ENCODE results near the gene OR6Y1.

Gene OR6Y1

DNA sequence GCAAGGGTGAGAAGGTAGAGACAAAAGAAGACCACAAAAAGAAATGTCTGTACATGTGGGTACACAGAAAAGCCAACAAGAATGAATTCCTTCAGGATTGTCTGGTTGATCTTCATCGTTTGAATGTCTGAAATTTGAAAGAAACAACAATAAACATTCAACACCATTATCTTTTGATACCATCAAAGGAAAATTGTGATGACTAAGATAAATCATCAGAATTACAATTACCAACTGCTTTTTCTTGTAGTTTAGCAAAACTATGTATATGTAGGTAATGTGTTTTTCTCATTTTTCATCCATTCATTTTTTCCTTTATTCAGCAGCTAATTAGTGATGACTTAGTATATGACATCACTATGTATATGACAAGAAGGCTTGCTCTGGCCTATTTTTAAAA, 25.5 kb upstream of the OR6Y1 start, which contains the start of gene OR10X1:
OR10X1 (minus strand) TSS at position 167 of the 400 bp plus-strand sequence; CDS start at position 167, 0 bp downstream.
- no peaks in the 10 kb centered on the region for H3K79me1 ChIP-seq (ENCODE audit: low read depth, low read length)
- H2BK15ac ChIP-seq (ENCODE audit: low read length) = no peak within 1 kb of the TSS
- no peak within 1 kb of the TSS for H3K4me2 ChIP-seq (ENCODE audit: insufficient read depth, low read length, poor library complexity, severe bottlenecking)
- no peak within 1 kb of the TSS for H3K4me3 ChIP-seq (ENCODE audit: low read length in 2 of 2)
- H2BK5ac ChIP-seq (ENCODE audit: low read length) = no peak within 1 kb of the TSS
- H3K14ac ChIP-seq (ENCODE audit: low read length) = no peak within 1 kb of the TSS
- no peak within 1 kb of the TSS for H3K23ac ChIP-seq (ENCODE audit: low read depth, low read length, poor library complexity)
- H4K8ac ChIP-seq (ENCODE audit: low read depth, low read length) = no peak within 1 kb of the TSS
- H2AFZ ChIP-seq (ENCODE audit: low read length) = no peak within 1 kb of the TSS
- H2BK12ac ChIP-seq (ENCODE audit: low read length) = no peak within 1 kb of the TSS
- no peaks in the 10 kb centered on the region for H3K27me3 ChIP-seq (ENCODE audit: control insufficient read depth in 3 of 3, insufficient read depth in 3 of 3, low read depth in 1 of 3, low read length in 3 of 3)
- no peak within 1 kb of the TSS for H2AK5ac ChIP-seq (ENCODE audit: low read depth, low read length)
- no peak within 1 kb of the TSS for H3K9ac ChIP-seq (ENCODE audit: low read depth, low read length, poor library complexity)
- H3K4ac ChIP-seq (ENCODE audit: low read length) = no peak within 1 kb of the TSS
- no peak for DNase-seq (ENCODE audit: low spot score)
- H3K36me3 ChIP-seq (replicated peaks in 1 of 2; ENCODE audit: control insufficient read depth in 2 of 2, insufficient read depth in 2 of 2, low read length in 2 of 2) = no peaks in the 10 kb centered on the region
- H3K9me3 ChIP-seq (replicated peaks in 1 of 2; ENCODE audit: control insufficient read depth in 2 of 2, insufficient read depth in 1 of 2, low read depth in 1 of 2, low read length in 2 of 2) = no peaks in the 10 kb centered on the region
- no peaks in the 10 kb centered on the region for H3K4me1 ChIP-seq (ENCODE audit: control insufficient read depth in 2 of 2, insufficient read depth in 1 of 2, low read depth in 1 of 2, low read length in 2 of 2)
- no peak within 1 kb of the TSS for H2BK120ac ChIP-seq (ENCODE audit: low read depth, low read length)
- H4K91ac ChIP-seq (ENCODE audit: low read depth, low read length, poor library complexity) = no peak within 1 kb of the TSS
- no CpG with 5 or more reads among the region's 1 CpG for WGBS, 2 donors (ENCODE audit: extremely low coverage in 2 of 2, insufficient read length in 2 of 2, insufficient replicate concordance in 1 of 2)
- H3K18ac ChIP-seq (ENCODE audit: low read length) = no peak within 1 kb of the TSS
- no peak within 1 kb of the TSS for H3K27ac ChIP-seq (replicated peaks; ENCODE audit: low read length)

DNA sequence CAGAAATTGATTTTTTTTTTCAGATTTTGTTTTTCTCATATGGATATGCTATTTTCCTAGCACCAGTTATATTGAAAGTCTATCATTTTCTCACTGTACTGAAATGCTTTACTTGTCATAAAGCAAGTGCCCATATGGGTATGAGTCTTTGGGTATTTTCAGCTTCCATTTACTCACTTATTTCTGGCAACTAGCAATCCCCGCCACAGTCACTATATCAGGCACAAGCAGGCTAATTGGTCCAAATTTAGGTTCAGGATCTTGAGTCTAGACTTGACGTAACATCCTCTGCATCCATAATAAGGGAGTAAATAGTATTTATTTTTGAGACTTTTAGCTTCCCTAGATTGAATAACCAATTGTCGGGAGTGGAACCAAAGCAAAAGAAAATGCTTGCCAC, 23.4 kb upstream of the OR6Y1 start:
- Histone ChIP-seq H2BK120ac (ENCODE audit: low read depth, low read length) (no peak overlapping the region), H3K79me1 (ENCODE audit: low read depth, low read length) (no peaks in the 10 kb centered on the region), H3K23ac (ENCODE audit: low read depth, low read length, poor library complexity) (no peak overlapping the region), H3K4me2 (ENCODE audit: insufficient read depth, low read length, poor library complexity, severe bottlenecking) (no peak overlapping the region), H2AFZ (ENCODE audit: low read length) (no peak overlapping the region), H2BK5ac (ENCODE audit: low read length) (no peak overlapping the region), H3K27me3 (ENCODE audit: control insufficient read depth in 3 of 3, insufficient read depth in 3 of 3, low read depth in 1 of 3, low read length in 3 of 3) (no peaks in the 10 kb centered on the region), H4K91ac (ENCODE audit: low read depth, low read length, poor library complexity) (no peak overlapping the region), H3K9me3 (replicated peaks in 1 of 2; ENCODE audit: control insufficient read depth in 2 of 2, insufficient read depth in 1 of 2, low read depth in 1 of 2, low read length in 2 of 2) (no peaks in the 10 kb centered on the region), H3K27ac (replicated peaks; ENCODE audit: low read length) (no peak overlapping the region), H2BK12ac (ENCODE audit: low read length) (no peak overlapping the region), H3K4me3 (ENCODE audit: low read length in 2 of 2) (no peak overlapping the region), H4K8ac (ENCODE audit: low read depth, low read length) (no peak overlapping the region), H3K18ac (ENCODE audit: low read length) (no peak overlapping the region), H2AK5ac (ENCODE audit: low read depth, low read length) (no peak overlapping the region), H3K14ac (ENCODE audit: low read length) (no peak overlapping the region), H3K36me3 (replicated peaks in 1 of 2; ENCODE audit: control insufficient read depth in 2 of 2, insufficient read depth in 2 of 2, low read length in 2 of 2) (no peaks in the 10 kb centered on the region), H3K4me1 (ENCODE audit: control insufficient read depth in 2 of 2, insufficient read depth in 1 of 2, low read depth in 1 of 2, low read length in 2 of 2) (no peaks in the 10 kb centered on the region), H3K9ac (ENCODE audit: low read depth, low read length, poor library complexity) (no peak overlapping the region), H3K4ac (ENCODE audit: low read length) (no peak overlapping the region), H2BK15ac (ENCODE audit: low read length) (no peak overlapping the region)
- DNase-seq (ENCODE audit: low spot score) = no peak
- WGBS, 2 donors (ENCODE audit: extremely low coverage in 2 of 2, insufficient read length in 2 of 2, insufficient replicate concordance in 1 of 2) = no CpG with 5 or more reads among the region's 3 CpGs

- Histone ChIP-seq H3K27me3 (ENCODE audit: control insufficient read depth in 3 of 3, insufficient read depth in 3 of 3, low read depth in 1 of 3, low read length in 3 of 3) (peaks cover 0 to 2% (median 0%) of the 10 kb centered on the region in 3 experiments), H3K23ac (ENCODE audit: low read depth, low read length, poor library complexity) (no peak overlapping the region), H3K36me3 (replicated peaks in 1 of 2; ENCODE audit: control insufficient read depth in 2 of 2, insufficient read depth in 2 of 2, low read length in 2 of 2) (no peaks in the 10 kb centered on the region), H4K91ac (ENCODE audit: low read depth, low read length, poor library complexity) (no peak overlapping the region), H3K27ac (replicated peaks; ENCODE audit: low read length) (no peak overlapping the region), H2BK12ac (ENCODE audit: low read length) (no peak overlapping the region), H2AFZ (ENCODE audit: low read length) (no peak overlapping the region), H3K79me1 (ENCODE audit: low read depth, low read length) (no peaks in the 10 kb centered on the region), H3K4me1 (ENCODE audit: control insufficient read depth in 2 of 2, insufficient read depth in 1 of 2, low read depth in 1 of 2, low read length in 2 of 2) (no peaks in the 10 kb centered on the region), H2BK120ac (ENCODE audit: low read depth, low read length) (no peak overlapping the region), H2BK15ac (ENCODE audit: low read length) (no peak overlapping the region), H2AK5ac (ENCODE audit: low read depth, low read length) (no peak overlapping the region), H3K14ac (ENCODE audit: low read length) (no peak overlapping the region), H4K8ac (ENCODE audit: low read depth, low read length) (no peak overlapping the region), H3K4ac (ENCODE audit: low read length) (no peak overlapping the region), H3K4me3 (ENCODE audit: low read length in 2 of 2) (no peak overlapping the region), H2BK5ac (ENCODE audit: low read length) (no peak overlapping the region), H3K9me3 (replicated peaks in 1 of 2; ENCODE audit: control insufficient read depth in 2 of 2, insufficient read depth in 1 of 2, low read depth in 1 of 2, low read length in 2 of 2) (no peaks in the 10 kb centered on the region), H3K4me2 (ENCODE audit: insufficient read depth, low read length, poor library complexity, severe bottlenecking) (no peak overlapping the region), H3K18ac (ENCODE audit: low read length) (no peak overlapping the region), H3K9ac (ENCODE audit: low read depth, low read length, poor library complexity) (no peak overlapping the region)
- no peak for DNase-seq (ENCODE audit: low spot score)
- no CpG with 5 or more reads among the region's 1 CpG for WGBS, 2 donors (ENCODE audit: extremely low coverage in 2 of 2, insufficient read length in 2 of 2, insufficient replicate concordance in 1 of 2)
Measured at GRCh38 chr1:158572226-158572625, 18.0 kb upstream of the OR6Y1 start.

DNA sequence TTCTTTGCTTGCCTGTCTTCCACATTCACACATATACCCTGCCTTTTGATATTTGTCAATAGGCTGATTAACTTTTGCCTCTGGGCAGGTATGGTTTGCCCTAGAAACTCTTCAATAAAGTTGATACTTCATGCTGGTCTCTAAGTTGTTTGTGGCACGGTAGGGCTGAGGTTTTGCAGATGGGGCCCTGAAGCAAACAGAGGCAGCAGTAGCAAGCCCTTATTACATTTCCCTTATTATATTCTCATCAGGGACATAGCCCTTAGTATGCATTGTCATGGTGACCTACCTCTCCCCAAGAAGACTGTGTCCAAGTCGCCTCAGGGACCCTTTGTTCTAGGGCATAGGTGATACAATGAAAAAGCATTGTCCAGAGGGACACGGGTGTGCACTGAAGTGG, 16.3 kb upstream of the OR6Y1 start, which contains the start of gene OR6P1:
OR6P1 (minus strand) TSS at position 101 of the 400 bp plus-strand sequence. CDS start 6,976 bp downstream, outside the sequence.
- Histone ChIP-seq H3K4me2 (ENCODE audit: insufficient read depth, low read length, poor library complexity, severe bottlenecking) (no peak within 1 kb of the TSS), H3K14ac (ENCODE audit: low read length) (no peak within 1 kb of the TSS), H2BK12ac (ENCODE audit: low read length) (no peak within 1 kb of the TSS), H3K4me1 (ENCODE audit: control insufficient read depth in 2 of 2, insufficient read depth in 1 of 2, low read depth in 1 of 2, low read length in 2 of 2) (no peaks in the 10 kb centered on the region), H2BK15ac (ENCODE audit: low read length) (no peak within 1 kb of the TSS), H2BK120ac (ENCODE audit: low read depth, low read length) (no peak within 1 kb of the TSS), H3K27ac (replicated peaks; ENCODE audit: low read length) (no peak within 1 kb of the TSS), H2AK5ac (ENCODE audit: low read depth, low read length) (no peak within 1 kb of the TSS), H4K91ac (ENCODE audit: low read depth, low read length, poor library complexity) (no peak within 1 kb of the TSS), H2BK5ac (ENCODE audit: low read length) (no peak within 1 kb of the TSS), H3K4me3 (ENCODE audit: low read length in 2 of 2) (no peak within 1 kb of the TSS), H3K4ac (ENCODE audit: low read length) (no peak within 1 kb of the TSS), H3K36me3 (replicated peaks in 1 of 2; ENCODE audit: control insufficient read depth in 2 of 2, insufficient read depth in 2 of 2, low read length in 2 of 2) (no peaks in the 10 kb centered on the region), H3K79me1 (ENCODE audit: low read depth, low read length) (no peaks in the 10 kb centered on the region), H3K27me3 (ENCODE audit: control insufficient read depth in 3 of 3, insufficient read depth in 3 of 3, low read depth in 1 of 3, low read length in 3 of 3) (peaks cover 0 to 2% (median 0%) of the 10 kb centered on the region in 3 experiments), H3K23ac (ENCODE audit: low read depth, low read length, poor library complexity) (no peak within 1 kb of the TSS), H3K9me3 (replicated peaks in 1 of 2; ENCODE audit: control insufficient read depth in 2 of 2, insufficient read depth in 1 of 2, low read depth in 1 of 2, low read length in 2 of 2) (no peaks in the 10 kb centered on the region), H2AFZ (ENCODE audit: low read length) (no peak within 1 kb of the TSS), H3K18ac (ENCODE audit: low read length) (no peak within 1 kb of the TSS), H4K8ac (ENCODE audit: low read depth, low read length) (no peak within 1 kb of the TSS), H3K9ac (ENCODE audit: low read depth, low read length, poor library complexity) (no peak within 1 kb of the TSS)
- DNase-seq (ENCODE audit: low spot score) = no peak
- no CpG with 5 or more reads among the region's 3 CpGs for WGBS, 2 donors (ENCODE audit: extremely low coverage in 2 of 2, insufficient read length in 2 of 2, insufficient replicate concordance in 1 of 2)
